Peyer's patch (tissue), 4 donors: ENCODE data around the gene FYB2. TPM values are rescaled to one million over a fixed set of nuclear protein-coding genes. Genes with fewer than 3 reads are reported as not detected.
"Not testable (repeated sequence)": the region's sequence is repeated elsewhere in the genome, so short reads cannot be mapped to it uniquely, and the experiment has no call there.

Source experiments
- DNase-seq, 3 donors: peaks; one replicate each; pipeline ENCODE4 v3.0.0-alpha.2; 2017 to 2019
- H3K27ac ChIP-seq, 4 donors: fragments of 200-600 bp; sonication (generic); one replicate each; pipeline ENCODE4 v1.5.1; 2016 to 2019
- H3K27me3 ChIP-seq, 2 donors: fragments of 200-600 bp; sonication (generic); one replicate each; pipeline ENCODE4 v1.5.1; 2019
- H3K36me3 ChIP-seq, 3 donors: fragments of 200-600 bp; sonication (generic); one replicate each; pipeline ENCODE4 v1.5.1; 2016 to 2019
- H3K4me1 ChIP-seq, 4 donors: fragments of 200-600 bp; sonication (generic); one replicate each; pipeline ENCODE4 v1.5.1; 2016 to 2019
- H3K4me3 ChIP-seq, 4 donors: fragments of 200-600 bp; sonication (generic); 1 replicate in 3 of 4; 2 replicates in 1 of 4; pipeline ENCODE4 v1.5.1; 2016 to 2019; ENCODE audit warnings: mild to moderate bottlenecking in 1 of 4
- H3K9me3 ChIP-seq, 4 donors: fragments of 200-600 bp; sonication (generic); one replicate each; pipeline ENCODE4 v1.5.1; 2016 to 2019; ENCODE audit warnings: mild to moderate bottlenecking in 1 of 4
- CTCF ChIP-seq, 6 experiments: fragments of 450-650 bp in 4 of 6; fragments of 200-600 bp in 2 of 6; sonication (generic) in 1 of 6; IDR thresholded peaks; one replicate each; pipeline ENCODE4 v1.5.1; 2017 to 2019; ENCODE audit warnings: antibody characterized with exemption in 6 of 6, mild to moderate bottlenecking in 3 of 6, moderate library complexity in 1 of 6
- POLR2A ChIP-seq, 2 donors: fragments of 450-650 bp; IDR thresholded peaks; one replicate each; pipeline ENCODE4 v1.5.1; 2017; ENCODE audit warnings: antibody characterized with exemption in 2 of 2, mild to moderate bottlenecking in 2 of 2, moderate library complexity in 2 of 2
- total RNA-seq, 4 donors: library from RNA; depleted of rRNA; stranded (reverse); fragments of >200 nt; gene quantifications; one replicate each; pipeline ENCODE4 v1.1.0, GENCODE V29; 2016

Gene FYB2
- total RNA-seq, 4 donors from 2014 or later = 4.1 to 10.2 (median 8.4) TPM

GRCh38 chr1:56780826-56781225 lies 38.4 kb downstream of the FYB2 start:
- Histone ChIP-seq H3K27me3 (no peaks in the 10 kb centered on the region), H3K9me3 (no peaks in the 10 kb centered on the region), H3K36me3 (no peaks in the 10 kb centered on the region), H3K4me3 (no peak overlapping the region), H3K27ac (peak overlapping the region in 2 of 4 donors; percentile 17 to 55), H3K4me1 (no peaks in the 10 kb centered on the region)
- TF ChIP-seq POLR2A (IDR thresholded peaks at IDR 0.05) (no peak), CTCF (IDR thresholded peaks at IDR 0.05) (peak in 3 of 6 experiments; percentile 18 to 44 (median 22))
- DNase-seq = no peak

GRCh38 chr1:56780128-56780750 lies 39.0 kb downstream of the FYB2 start:
- TF ChIP-seq CTCF (IDR thresholded peaks at IDR 0.05) (no peak), POLR2A (IDR thresholded peaks at IDR 0.05) (no peak)
- Histone ChIP-seq H3K9me3 (no peaks in the 10 kb centered on the region), H3K27ac (peak overlapping the region in 2 of 4 donors; percentile 17 to 55), H3K36me3 (no peaks in the 10 kb centered on the region), H3K27me3 (no peaks in the 10 kb centered on the region), H3K4me1 (no peaks in the 10 kb centered on the region), H3K4me3 (no peak overlapping the region)
- DNase-seq = peak in 2 of 3 donors; percentile 52 to 66

- no peak for DNase-seq
- Histone ChIP-seq H3K27me3 (no peaks in the 10 kb centered on the region), H3K4me3 (no peak overlapping the region), H3K9me3 (no peaks in the 10 kb centered on the region), H3K36me3 (no peaks in the 10 kb centered on the region), H3K4me1 (no peaks in the 10 kb centered on the region), H3K27ac (no peak overlapping the region)
- no peak for TF ChIP-seq POLR2A (IDR thresholded peaks at IDR 0.05)
- no peak for TF ChIP-seq CTCF (IDR thresholded peaks at IDR 0.05)
Measured at GRCh38 chr1:56777972-56778371, 41.2 kb downstream of the FYB2 start.

- H3K4me3 ChIP-seq, H3K9me3 ChIP-seq, H3K4me1 ChIP-seq, H3K27me3 ChIP-seq, H3K36me3 ChIP-seq, DNase-seq: not testable (repeated sequence)
- peak overlapping the region in 1 of 4 donors; percentile 15 for H3K27ac ChIP-seq
Measured at GRCh38 chr1:56774732-56775131, 44.5 kb downstream of the FYB2 start.

- peak overlapping the region in 1 of 4 donors; percentile 64 for H3K27ac ChIP-seq
- H3K36me3 ChIP-seq = no peaks in the 10 kb centered on the region
- H3K9me3 ChIP-seq = no peaks in the 10 kb centered on the region
- H3K4me1 ChIP-seq = no peaks in the 10 kb centered on the region
- H3K27me3 ChIP-seq = no peaks in the 10 kb centered on the region
- no peak for DNase-seq
- H3K4me3 ChIP-seq = peak overlapping the region in 2 of 4 donors; percentile 13 to 38
- TF ChIP-seq POLR2A (IDR thresholded peaks at IDR 0.05) (no peak), CTCF (IDR thresholded peaks at IDR 0.05) (no peak)
Measured at GRCh38 chr1:56774067-56774609, 45.1 kb downstream of the FYB2 start.

GRCh38 chr1:56773341-56774066 lies 45.7 kb downstream of the FYB2 start:
- no peak for TF ChIP-seq CTCF (IDR thresholded peaks at IDR 0.05)
- TF ChIP-seq POLR2A (IDR thresholded peaks at IDR 0.05) = no peak
- no peaks in the 10 kb centered on the region for H3K27me3 ChIP-seq
- DNase-seq = no peak
- H3K4me3 ChIP-seq = no peak overlapping the region
- no peak overlapping the region for H3K27ac ChIP-seq
- no peaks in the 10 kb centered on the region for H3K36me3 ChIP-seq
- no peaks in the 10 kb centered on the region for H3K4me1 ChIP-seq
- no peaks in the 10 kb centered on the region for H3K9me3 ChIP-seq
